ENCODE measurements around the gene PSD.

PSD gene

DNA sequence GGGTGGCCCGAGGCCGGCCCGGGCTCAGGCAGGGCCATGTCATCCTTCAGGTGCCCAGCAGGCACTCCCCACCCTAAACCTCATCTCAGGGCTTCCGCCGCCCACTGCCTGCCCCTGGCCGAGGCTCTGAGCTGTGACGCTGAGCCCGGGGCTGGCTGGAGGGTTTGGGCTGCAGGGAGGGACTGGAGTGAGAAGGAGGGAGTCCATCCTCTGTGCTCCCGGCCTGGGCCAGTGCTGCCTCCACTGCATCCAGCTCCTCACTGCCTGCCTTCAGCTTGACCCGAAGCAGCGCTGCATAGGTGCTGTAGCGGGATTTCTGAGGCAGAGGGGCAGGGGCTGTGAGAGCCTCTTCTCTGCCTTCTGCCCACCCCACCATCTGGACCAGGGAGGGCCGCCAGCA is 15.5 kb downstream of the PSD start:
- no peak for DNase-seq (ENCODE audit: low read depth)

DNA sequence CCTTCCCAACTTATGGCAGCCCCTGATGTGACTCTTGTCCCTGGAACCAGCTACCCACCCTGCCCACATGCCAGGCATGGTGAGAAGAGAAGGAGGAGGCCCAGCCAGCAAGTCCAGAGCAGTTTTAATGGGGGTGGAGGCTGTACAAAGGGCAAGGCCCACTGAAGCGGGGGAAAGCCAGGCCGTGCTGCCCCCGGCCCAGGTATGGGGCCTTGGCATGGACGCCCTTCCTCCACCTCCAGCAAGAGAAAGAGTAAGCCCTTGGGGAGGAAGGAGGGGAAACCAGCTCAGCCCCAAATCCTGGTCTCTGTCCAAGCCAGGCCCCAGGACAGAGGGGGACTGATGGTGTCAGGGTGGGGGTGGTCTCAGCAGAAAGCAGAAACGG is 16.1 kb downstream of the PSD start:
- DNase-seq (ENCODE audit: low read depth) = no peak

DNA sequence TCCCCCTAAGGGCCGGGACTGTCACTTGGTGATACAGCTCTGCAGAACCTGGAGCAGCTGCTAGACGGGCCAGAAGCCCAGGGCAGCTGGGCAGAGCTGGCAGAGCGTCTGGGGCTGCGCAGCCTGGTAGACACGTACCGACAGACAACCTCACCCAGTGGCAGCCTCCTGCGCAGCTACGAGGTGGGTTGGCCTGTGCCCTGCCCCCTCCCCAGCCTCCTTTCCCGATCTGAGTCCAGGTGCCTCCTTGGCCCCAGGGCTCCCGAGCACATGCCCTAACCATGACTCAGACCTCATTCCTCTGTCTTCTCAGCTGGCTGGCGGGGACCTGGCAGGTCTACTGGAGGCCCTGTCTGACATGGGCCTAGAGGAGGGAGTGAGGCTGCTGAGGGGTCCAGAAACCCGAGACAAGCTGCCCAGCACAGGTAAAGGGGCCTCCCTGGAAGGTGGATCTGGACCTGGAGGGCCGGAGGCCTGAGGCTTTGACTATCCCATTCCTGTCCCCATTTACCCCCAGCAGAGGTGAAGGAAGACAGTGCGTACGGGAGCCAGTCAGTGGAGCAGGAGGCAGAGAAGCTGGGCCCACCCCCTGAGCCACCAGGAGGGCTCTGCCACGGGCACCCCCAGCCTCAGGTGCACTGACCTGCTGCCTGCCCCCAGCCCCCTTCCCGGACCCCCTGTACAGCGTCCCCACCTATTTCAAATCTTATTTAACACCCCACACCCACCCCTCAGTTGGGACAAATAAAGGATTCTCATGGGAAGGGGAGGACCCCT is 16.7 kb downstream of the PSD start:
- no peak for DNase-seq (ENCODE audit: low read depth)

DNA sequence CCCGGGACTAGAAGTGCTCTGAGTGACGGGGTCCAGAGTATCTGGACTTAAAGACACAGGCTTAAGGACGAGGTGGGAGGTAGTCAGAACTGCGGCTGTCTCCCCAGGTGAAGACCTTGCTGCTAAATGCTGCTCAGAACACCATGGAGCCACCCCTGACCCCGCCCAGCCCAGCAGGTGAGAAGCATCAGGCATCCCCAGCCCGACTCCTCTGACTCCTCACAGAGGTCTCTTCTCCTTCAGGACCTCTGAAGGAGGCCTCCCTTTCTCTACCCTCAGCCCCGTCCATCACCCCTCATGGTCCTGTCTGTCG is 17.3 kb downstream of the PSD start:
- no peak for DNase-seq (ENCODE audit: low read depth)

DNA sequence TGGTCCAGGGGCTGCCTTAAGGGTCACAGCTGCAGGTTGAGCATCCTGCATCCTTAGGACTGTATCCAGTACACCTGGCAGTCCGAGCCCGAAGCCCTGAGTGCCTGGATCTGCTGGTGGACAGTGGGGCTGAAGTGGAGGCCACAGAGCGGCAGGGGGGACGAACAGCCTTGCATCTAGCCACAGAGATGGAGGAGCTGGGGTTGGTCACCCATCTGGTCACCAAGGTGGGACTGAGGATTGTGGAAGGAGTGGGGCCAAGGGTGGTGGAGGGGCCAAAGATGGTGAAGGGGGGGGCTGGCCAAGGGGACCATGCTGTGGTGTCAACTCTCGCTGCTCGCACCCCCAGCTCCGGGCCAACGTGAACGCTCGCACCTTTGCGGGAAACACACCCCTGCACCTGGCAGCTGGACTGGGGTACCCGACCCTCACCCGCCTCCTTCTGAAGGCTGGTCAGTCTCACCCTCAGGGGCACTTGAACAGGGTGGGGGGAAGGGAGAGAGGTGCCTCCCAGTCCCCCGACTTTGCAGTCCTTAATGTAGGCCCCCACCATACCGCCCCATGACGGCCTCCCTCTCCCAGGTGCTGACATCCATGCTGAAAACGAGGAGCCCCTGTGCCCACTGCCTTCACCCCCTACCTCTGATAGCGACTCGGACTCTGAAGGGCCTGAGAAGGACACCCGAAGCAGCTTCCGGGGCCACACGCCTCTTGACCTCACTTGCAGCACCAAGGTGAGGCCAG is 17.8 kb downstream of the PSD start:
- DNase-seq (ENCODE audit: low read depth) = no peak

DNA sequence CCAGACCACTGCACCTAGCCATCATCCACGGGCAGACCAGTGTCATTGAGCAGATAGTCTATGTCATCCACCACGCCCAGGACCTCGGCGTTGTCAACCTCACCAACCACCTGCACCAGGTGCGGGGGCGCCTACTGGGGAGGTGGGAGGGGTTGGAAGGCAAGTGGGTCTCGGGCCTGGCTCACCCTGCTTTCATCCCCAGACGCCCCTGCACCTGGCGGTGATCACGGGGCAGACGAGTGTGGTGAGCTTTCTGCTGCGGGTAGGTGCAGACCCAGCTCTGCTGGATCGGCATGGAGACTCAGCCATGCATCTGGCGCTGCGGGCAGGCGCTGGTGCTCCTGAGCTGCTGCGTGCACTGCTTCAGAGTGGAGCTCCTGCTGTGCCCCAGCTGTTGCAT is 18.5 kb downstream of the PSD start:
- DNase-seq (ENCODE audit: low read depth) = no peak

DNA sequence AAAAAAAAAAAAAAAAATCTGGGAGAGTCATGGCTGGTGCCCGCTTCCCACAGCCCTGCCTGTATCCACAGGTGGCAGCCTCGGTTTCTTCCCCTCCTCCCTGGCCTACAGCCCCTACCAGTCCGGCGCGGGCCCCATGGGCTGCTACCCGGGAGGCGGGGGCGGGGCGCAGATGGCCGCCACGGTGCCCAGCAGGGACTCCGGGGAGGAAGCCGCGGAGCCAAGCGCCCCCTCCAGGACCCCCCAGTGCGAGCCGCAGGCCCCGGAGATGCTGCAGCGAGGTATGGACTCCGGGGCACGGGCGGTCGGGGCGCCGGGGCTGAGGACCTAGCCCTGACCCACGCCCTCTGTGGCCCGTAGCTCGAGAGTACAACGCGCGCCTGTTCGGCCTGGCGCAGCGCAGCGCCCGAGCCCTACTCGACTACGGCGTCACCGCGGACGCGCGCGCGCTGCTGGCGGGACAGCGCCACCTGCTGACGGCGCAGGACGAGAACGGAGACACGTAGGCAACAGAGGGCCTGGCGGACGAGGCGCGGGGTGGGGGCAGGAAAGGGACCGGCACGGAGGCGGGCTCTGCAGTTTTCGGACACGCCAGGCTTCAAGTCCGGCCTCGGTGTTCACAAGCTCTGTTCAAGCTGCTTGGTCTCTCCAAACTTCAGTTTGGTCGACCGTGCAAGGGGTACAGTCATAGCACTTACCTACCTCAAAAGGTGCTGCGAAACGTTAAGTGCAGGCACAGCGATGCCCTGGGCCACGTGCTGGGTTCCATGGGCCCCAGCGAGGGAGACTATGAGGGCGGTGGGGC is 19.2 kb downstream of the PSD start:
- peak; percentile 82 for DNase-seq (ENCODE audit: low read depth)

DNA sequence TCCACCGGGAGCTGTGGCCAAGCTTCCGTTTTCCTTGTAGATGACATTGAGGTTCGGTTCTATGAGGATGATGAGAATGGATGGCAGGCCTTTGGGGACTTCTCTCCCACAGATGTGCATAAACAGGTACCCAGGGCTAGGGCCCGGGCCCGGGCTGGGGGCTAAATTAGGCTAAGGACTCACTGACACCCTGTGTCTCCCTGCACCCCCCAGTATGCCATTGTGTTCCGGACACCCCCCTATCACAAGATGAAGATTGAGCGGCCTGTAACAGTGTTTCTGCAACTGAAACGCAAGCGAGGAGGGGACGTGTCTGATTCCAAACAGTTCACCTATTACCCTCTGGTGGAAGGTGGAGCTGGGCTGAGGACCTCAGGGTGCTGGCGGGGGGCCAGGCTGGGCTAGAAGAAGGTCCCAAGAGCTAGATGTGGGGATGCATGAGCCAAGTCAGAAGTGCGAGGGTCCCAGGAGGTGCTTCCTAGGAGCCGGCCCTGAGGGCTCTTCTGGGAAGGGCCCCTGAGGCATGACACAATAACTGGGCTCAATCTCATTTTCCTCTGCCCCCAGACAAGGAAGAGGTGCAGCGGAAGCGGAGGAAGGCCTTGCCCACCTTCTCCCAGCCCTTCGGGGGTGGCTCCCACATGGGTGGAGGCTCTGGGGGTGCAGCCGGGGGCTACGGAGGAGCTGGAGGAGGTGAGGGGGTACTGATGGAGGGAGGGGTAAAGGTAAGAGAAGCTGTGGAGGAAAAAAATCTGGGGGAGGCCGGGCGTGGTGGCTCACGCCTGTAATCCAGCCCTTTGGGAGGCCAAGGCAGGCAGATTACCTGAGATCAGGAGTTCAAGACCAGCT is 20.2 kb downstream of the PSD start:
- no peak for DNase-seq (ENCODE audit: low read depth)

DNA sequence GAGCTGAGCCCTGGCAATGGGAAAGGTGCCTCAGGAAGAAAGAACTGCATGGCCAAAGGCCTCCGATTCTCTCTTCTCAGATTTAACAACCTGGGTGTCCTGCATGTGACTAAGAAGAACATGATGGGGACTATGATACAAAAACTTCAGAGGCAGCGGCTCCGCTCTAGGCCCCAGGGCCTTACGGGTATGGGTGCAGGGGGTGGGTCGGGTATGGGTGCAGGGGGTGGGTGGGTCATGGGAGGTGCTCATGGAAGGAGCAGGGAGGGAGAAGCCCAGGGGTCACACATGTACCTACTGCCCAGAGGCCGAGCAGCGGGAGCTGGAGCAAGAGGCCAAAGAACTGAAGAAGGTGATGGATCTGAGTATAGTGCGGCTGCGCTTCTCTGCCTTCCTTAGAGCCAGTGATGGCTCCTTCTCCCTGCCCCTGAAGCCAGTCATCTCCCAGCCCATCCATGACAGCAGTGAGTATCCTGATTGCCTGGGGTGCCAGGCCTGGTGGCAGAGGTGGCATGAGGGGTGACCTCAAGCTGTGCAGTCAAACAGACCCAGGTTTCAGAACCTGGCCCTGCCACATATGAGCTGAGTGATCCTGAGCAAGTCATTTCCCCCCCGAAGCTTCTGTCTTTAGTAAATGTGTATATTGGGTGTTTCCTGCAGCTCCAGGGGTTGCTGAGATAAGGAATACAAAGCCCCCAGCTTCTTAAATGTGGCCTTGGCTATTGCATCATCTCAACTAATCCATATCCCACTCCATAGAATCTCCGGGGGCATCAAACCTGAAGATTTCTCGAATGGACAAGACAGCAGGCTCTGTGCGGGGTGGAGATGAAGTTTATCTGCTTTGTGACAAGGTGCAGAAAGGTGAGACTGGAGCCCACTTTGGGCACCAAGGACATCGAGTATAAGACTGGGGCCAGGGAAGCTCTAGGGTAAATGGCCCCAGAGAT is 21.1 kb downstream of the PSD start:
- no peak for DNase-seq (ENCODE audit: low read depth)

DNA sequence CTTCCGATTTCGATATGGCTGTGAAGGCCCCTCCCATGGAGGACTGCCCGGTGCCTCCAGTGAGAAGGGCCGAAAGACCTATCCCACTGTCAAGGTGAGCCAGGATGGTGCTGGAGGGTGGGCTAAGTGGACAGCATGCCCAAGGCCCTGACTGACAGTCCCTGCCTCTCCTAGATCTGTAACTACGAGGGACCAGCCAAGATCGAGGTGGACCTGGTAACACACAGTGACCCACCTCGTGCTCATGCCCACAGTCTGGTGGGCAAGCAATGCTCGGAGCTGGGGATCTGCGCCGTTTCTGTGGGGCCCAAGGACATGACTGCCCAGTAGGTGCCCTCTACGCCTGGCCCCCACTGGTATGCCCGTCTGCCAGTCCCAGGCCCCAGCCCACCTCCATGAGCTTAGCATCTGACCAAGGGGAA is 21.8 kb downstream of the PSD start:
- no peak for DNase-seq (ENCODE audit: low read depth)

DNA sequence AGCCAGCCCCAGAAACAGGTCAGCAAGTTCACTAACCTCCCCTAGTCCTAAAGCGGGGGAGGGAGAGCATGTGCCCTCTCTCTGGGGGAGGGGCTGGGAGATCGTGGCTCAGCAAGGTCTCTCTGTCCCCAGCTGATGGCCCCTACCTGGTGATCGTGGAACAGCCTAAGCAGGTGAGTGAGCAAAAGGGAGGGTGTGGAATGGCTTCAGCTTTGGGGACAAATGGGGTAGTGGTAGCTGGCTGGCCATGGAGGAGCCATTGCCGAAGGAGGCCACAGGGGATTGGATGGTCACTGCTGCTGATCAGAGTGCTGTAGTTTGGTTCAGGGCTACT is 22.3 kb downstream of the PSD start:
- no peak for DNase-seq (ENCODE audit: low read depth)

DNA sequence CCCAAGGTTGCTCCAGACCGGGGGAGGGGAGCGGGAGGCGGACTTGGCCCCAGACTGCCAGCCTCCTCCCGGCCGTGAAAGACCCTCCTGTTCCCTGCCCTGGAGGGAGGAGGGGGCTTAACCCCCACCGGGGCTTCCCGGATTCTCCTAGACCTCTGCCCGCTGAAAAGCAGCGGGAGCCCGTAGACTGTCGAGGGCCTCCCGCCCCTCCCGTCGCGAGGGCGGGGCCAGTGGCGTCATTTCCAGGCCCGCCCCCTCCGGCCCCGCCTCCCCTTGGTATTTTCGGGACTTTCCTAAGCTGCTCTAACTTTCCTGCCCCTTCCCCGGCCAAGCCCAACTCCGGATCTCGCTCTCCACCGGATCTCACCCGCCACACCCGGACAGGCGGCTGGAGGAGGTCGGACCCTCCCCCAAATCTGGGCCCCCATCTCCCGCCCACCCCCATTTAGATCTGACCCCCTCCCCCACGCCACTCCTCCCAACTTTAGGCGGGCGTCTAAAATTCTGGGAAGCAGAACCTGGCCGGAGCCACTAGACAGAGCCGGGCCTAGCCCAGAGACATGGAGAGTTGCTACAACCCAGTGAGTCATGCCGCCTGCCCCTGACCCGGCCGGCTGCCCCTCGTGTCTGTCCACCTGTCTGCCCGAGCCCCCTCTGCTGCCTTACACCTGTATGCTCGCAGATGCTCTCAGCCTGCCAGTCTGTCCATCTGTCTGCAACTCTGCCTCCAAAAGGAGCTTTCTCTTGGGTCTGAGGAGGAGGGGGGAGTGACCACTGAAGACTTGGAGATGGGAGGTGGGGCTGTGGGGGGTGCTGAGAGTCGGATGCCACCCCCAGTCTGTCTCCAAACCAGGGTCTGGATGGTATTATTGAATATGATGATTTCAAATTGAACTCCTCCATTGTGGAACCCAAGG is 22.9 kb downstream of the PSD start, which contains the start of gene NFKB2:
TSS of gene NFKB2 (plus strand) at position 306 of the 917 bp plus-strand sequence. CDS start at position 561, 255 bp downstream.
- peak; percentile 92 for DNase-seq (ENCODE audit: low read depth)

DNA sequence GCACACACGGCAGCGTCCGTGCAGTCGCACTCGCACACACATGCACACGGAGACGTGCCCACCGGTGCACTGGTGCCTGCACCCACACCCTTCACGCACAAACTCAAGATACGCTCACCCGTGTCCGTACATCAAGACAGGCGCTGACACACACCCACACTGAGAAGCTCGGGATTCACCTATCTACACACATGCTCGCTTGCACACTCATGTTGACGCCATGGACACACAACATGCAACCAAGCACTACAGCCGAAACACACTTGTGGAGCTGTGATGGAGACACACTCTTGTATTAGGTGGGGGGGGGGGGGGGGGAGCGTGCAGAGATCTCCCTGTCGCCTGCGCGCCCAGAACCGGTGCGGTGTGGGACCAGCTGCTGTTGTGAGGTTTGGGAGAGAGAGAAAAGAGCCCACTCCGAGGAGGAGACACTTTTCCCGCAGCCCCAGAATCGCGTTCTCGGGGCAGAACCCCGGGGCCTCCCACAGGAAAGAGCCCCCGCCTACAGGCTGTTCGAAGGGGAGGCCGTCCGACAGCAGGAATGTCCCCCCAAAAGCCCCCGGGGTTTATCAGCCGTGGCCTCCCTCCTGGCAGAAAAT is 23.7 kb downstream of the PSD start:
- DNase-seq (ENCODE audit: low read depth) = peak; percentile 34

DNA sequence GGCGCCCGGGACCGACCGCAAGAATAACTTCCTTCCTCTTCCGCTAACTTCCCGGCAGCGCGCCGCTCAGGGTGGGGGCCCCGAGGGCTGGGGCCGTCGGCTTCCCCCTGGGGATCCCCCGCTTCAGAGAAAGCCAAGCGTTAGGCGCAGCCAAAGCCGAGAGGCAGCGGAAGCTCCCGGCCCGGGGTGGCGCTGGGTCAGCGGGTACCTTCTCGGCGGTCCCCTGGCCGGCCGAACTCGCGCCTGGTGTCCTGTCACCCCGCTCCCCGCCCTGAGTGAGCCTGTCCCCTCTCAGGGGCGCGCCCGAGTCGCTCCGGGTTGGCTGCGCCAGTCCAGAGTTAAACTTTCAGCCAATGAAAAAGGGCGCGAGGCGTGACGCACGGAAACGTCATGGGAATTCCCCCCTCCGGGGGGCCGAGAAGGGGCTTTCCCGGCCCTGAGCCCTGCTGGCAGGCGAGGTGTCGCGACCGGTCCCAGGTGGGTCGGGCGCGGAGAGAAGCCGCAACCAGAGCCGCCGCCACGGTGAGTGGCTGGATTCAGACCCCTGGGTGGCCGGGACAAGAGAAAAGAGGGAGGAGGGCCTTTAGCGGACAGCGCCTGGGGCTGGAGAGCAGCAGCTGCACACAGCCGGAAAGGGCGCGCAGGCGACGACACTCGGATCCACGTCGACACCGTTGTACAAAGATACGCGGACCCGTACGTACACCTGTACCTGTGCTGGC is 24.3 kb downstream of the PSD start:
- peak; percentile 96 for DNase-seq (ENCODE audit: low read depth)

DNA sequence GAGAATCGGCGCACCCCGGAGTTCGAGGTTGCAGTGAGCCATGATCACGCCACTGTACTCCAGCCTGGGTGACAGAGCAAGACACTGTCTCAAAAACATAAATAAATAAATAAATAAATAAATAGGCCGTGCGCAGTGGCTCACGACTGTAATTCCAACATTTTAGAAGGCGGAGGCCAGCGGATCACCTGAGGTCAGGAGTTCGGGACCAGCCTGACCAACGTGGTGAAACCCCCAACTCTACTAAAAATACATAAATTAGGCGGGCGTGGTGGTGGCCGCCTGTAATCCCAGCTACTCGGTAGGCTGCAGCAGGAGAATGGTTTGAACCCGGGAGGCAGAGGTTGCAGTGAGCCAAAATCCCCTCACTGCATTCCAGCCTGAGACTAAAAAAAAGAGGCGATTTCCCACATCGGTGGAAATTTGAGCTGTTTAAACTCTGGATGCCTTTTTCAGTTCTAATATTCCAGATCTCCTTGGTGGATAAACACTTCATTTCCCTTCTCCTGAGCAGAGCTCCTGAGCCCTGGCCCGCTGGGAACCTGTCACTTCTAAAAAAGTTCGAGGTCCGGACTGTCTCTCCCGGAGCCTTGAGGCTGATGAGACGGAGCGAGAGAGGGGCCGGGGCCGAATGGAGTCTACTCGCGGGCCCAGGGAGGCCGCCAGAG is 25.0 kb downstream of the PSD start:
- DNase-seq (ENCODE audit: low read depth) = no peak

DNA sequence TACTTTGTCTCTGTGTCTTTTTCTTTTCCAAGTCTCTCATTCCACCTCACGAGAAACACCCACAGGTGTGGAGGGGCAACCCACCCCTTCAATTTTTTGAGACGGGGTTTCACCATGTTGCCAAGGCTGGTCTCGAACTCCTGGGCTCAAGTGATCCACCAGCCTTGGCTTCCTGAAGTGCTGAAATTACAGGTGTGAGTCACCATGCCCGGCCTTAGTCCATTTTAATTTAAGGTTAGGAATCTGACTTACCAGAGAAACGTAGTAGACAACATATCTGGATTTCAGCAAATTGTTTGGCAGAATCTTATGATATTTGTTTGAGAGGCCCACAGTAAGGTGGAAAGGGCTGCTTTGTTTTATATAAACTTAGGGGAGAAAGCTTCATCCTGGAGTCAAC is 26.3 kb downstream of the PSD start:
- DNase-seq (ENCODE audit: low read depth) = no peak

DNA sequence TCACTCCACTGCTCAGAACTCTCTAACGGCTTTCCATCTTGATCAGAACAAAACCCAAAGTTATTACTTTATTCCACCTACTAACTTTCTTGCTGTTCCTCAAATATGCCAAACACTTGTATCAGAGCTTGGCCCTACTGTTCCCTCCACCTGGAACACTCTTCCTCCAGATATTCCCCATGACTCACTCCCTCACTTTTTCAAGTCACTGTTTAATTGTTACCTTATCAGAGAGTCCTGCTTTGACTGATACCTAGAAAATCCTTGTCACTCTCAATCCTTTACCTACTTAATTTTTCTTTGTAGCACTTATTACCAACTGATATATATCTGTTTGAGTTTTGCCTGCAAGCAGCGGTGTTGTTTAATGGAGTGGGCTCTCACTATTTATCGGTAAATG is 28.7 kb downstream of the PSD start:
- no peak for DNase-seq (ENCODE audit: low read depth)

Data from activated T-cell treated with anti-CD3 and anti-CD28 coated beads for 1 hour (primary cell).